ENCODE data around the gene CCDC181. TPM values are rescaled to one million over a fixed set of nuclear protein-coding genes. Genes with fewer than 3 reads are reported as not detected.

Gene CCDC181
- total RNA-seq, 4 donors from 2014 or later = 2.5 TPM; not detected in 3

DNA sequence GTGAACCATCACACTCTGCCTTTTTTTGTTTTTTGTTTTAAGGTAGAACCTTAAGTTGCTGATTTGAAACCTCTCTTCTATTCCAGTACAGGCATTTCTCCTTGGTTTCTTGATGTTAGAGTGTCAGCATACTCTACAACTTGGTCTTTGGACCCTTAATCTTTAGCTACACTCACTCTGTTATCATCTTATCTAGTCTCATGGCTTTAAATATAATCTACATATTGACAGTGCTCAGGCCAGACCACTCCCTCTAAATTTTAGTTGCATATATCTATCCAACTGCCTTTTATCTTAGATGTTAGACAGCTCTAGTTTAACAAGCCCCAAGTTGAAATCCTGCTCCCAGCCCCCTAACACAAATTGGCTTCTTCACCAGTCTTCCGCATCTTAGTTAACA lies 81.8 kb downstream of the CCDC181 start:
- Histone ChIP-seq H3K9me3 (no peaks in the 10 kb centered on the region), H3K4me1 (no peaks in the 10 kb centered on the region), H3K27me3 (no peaks in the 10 kb centered on the region), H3K27ac (no peak overlapping the region), H3K36me3 (no peaks in the 10 kb centered on the region), H3K4me3 (no peak overlapping the region)
- DNase-seq = no peak
- TF ChIP-seq POLR2A (IDR thresholded peaks at IDR 0.05) = no peak
- TF ChIP-seq CTCF (IDR thresholded peaks at IDR 0.05) = no peak

Small RNA genes within 50 kb of the gene (small RNA-seq; reads per million reads assigned to genes)
- 0 reads per million in 2 donors for gene AL021068.2

Other genes with a start within 250 kb of the CCDC181 start
- gene NME7, start 59.7 kb downstream of the CCDC181 start, total RNA-seq = 10 to 100 TPM in 1 of 4 donors, 1 to 10 TPM in 3; 3.3 to 12.7 (median 4.6) TPM
- 10 to 100 TPM; 14.7 to 28.9 (median 20.3) TPM for gene BLZF1, start 59.3 kb downstream of the CCDC181 start, total RNA-seq
- gene SLC19A2, start 58.5 kb upstream of the CCDC181 start, total RNA-seq = 10 to 100 TPM in 2 of 4 donors, 1 to 10 TPM in 2; 7.2 to 14.9 (median 10.9) TPM
- gene F5, start 159.0 kb upstream of the CCDC181 start, total RNA-seq = under 1 TPM in 3 of 4 donors, not detected in 1; 0.18 to 0.80 (median 0.28) TPM
- gene SELP, start 202.7 kb upstream of the CCDC181 start, total RNA-seq = 1 to 10 TPM in 3 of 4 donors, under 1 TPM in 1; 0.70 to 8.3 (median 4.9) TPM

All from Peyer's patch (tissue), 4 donors.